Stimulated activated CD8-positive, alpha-beta memory T cell treated with anti-CD3 and anti-CD28 coated beads, Interleukin-2, amount 100 ng/mL, for 48 hours (primary cell): ENCODE results near the gene CYB5A.

Source experiments
- DNase-seq, 2 donors: peaks; one replicate each; pipeline ENCODE4 v3.0.0-alpha.2; 2020; ENCODE audit warnings: low read depth in 2 of 2

The CYB5A gene

GRCh38 chr18:74215863-74216262 is 75.9 kb downstream of the CYB5A start:
- no peak for DNase-seq

- DNase-seq: no peak
Measured at GRCh38 chr18:74213429-74213828, 78.3 kb downstream of the CYB5A start.

GRCh38 chr18:74204526-74205152 is 87.1 kb downstream of the CYB5A start:
- DNase-seq: peak in 1 of 2 donors; percentile 21

- DNase-seq: no peak
Measured at GRCh38 chr18:74203811-74204210, 88.0 kb downstream of the CYB5A start.
